GM18507 (cell line): ENCODE results near the gene ABHD6.
"Not testable (repeated sequence)": the region's sequence is repeated elsewhere in the genome, so short reads cannot be mapped to it uniquely, and the experiment has no call there.

Experiments
- DNase-seq: peaks from one replicate; pipeline ENCODE4 v3.0.0; 2011; ENCODE audit warnings: low read depth; ENCODE audit not compliant: insufficient read length; ENCODE audit errors: extremely low spot score
- FAIRE-seq: peaks from 2 replicates; lab custom pipeline; 2011; peaks lifted over from hg19 to GRCh38; lab: Jason Lieb, UNC

Gene ABHD6

DNA sequence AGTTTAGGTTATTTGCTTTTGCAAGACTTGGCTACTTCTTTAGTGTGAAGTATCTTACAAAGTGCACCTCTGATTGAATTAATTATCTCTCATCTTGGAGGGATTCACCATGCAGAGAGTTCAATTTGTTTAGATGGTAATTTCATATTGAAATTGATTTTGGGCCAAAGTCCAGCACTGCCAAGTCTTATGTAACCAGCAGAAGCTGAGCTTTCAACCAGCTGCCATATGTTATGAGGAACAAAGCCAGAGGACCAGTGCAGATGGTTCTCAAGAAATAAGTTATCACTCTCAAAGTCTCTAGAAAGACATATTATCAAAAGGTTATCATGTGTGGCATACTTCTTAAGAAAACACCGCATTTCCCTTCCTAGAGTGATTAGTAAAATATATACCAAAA lies 29.0 kb downstream of the ABHD6 start:
- FAIRE-seq (no peak), DNase-seq (no peak)

- not testable (repeated sequence) for FAIRE-seq, DNase-seq
These were observed 30.0 kb downstream of the ABHD6 start for GRCh38 chr3:58267543-58267942.

- DNase-seq (no peak), FAIRE-seq (no peak)
These were observed 31.8 kb downstream of the ABHD6 start for GRCh38 chr3:58269356-58269755.

DNA sequence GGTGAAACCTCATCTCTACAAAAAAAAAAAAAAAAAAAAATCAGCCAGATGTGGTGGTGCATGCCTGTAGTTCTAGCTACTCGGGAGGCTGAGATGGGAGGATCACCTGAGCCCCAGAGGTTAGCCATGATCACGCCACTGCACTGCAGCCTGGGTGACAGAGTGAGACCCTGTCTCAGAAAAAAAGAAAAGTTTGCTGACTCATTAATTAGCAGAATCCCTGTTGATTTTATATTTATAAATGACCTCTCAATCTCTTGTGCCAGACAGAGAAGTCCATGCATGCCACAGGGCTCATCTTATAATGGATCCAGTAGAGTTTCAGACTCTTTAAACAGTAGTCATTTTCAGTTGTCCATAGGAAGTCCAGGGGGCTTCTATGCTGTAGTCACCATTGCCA lies 32.9 kb downstream of the ABHD6 start:
- DNase-seq, result no peak

DNA sequence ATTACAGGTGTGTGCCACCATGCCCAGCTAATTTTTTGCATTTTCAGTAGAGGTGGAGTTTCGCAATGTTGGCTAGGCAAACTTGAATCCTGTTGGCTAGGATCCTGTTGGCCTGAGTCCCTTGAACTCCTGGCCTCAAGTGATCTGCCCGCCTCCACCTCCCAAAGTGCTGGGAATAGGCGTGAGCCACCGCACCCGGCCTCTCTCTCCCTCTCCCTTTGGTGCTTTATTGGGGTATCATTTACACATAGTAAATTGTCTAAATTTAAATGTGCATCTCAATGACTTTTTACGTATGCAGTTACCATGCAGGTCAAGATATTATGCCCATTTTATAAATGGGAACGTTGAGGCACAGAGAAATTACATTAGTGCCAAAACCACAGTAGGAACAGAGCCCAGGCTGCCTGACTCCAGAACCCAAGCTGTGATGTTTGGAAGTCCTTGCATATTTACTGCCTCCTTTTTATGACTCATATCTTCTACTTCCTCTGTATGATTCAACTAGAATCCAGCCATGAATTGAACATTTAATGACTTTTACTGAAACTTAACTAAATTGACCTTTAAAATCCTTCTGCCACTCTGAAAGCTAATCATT lies 34.4 kb downstream of the ABHD6 start:
- no peak for FAIRE-seq
- no peak for DNase-seq

More for the DNA sequence above, 32.9 kb downstream of the ABHD6 start:
- FAIRE-seq, result no peak

- DNase-seq (no peak), FAIRE-seq (no peak)
These were observed 35.3 kb downstream of the ABHD6 start for GRCh38 chr3:58272891-58273290.

GRCh38 chr3:58273362-58273761 lies 35.8 kb downstream of the ABHD6 start:
- DNase-seq, FAIRE-seq: not testable (repeated sequence)

DNA sequence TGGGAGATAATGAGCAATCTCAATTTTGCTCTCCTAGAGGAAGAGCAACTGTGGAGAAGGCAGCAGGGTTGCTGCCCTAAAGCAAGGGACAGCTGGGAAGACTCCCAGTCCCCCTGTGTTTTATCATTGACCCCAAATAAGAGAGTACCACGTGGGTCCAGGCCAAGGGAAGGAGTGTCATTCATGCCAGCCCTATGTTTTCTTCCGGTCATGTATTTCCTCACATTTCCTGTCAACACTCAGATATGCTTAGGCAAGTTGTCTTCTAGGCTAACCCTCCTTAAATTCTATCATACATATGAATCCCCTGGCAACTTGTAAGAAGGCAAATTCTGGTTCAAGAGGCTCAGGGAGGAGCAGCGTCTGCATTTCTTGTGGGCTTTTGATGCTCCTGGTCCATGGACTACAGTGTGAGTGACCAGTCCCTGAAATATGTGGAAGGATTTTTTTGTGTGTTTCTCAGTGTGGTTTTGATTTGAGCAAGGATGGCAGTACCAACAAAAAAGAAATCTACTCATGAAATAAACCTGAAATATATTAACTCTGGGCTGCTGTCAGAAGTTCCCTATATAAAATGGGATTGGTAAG lies 36.5 kb downstream of the ABHD6 start:
- no peak for FAIRE-seq
- DNase-seq, result no peak

DNA sequence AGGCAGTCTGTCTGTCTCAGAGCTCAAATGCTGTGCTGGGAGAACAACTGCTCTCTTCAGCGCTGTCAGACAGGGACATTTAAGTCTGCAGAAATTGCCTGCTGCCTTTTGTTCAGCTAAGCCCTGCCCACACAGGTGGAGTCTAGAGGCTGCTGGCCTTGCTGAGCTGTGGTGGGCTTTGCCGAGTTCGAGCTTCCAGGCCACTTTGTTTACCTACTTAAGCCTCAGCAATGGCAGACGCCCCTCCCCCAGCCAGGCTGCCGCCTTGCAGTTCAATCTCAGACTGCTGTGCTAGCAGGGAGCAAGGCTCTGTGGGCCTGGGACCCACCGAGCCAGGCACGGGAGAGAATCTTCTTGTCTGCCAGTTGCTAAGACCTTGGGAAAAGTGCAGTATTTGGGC lies 43.5 kb downstream of the ABHD6 start:
- FAIRE-seq, result no peak
- no peak for DNase-seq

GRCh38 chr3:58285334-58285733 lies 47.7 kb downstream of the ABHD6 start:
- FAIRE-seq, result no peak
- no peak for DNase-seq

GRCh38 chr3:58287354-58287753 lies 49.8 kb downstream of the ABHD6 start:
- DNase-seq (no peak), FAIRE-seq (no peak)

DNA sequence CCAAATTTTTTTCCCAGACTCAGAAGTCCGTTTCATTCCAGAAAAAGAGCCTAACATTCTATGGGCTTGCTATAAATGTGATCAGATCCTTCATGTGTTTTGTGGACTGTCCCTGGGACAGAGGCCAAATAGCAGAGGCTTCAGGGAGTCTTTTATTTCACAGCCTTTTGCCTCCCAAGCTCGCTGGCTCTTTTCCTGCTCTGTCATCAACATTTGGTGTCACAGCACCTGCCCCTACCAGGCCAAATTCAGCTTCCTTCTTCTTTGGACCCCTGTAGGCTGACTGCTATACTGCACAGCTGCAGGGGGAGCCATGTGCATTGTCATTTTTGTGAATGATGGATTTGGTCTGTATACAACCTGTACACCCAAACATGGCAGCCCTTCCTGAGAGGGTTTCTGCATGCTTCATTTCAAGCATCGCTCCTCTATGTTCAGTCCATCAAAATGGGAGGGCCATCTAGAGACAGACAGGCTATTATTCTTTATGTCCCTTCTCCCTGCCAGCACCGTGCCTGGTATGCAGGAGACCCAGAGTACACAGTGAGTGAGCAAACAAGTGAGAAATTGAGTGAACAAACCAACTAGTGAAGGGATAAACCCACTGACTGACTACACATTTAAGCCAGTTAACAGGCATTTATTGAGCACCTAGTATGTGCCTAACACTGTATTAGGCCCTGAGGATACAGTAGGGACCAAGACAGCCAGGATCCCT lies 50.6 kb downstream of the ABHD6 start:
- FAIRE-seq, result no peak
- DNase-seq, result no peak

GRCh38 chr3:58288964-58289613 lies 51.5 kb downstream of the ABHD6 start:
- not testable (repeated sequence) for DNase-seq, FAIRE-seq

DNA sequence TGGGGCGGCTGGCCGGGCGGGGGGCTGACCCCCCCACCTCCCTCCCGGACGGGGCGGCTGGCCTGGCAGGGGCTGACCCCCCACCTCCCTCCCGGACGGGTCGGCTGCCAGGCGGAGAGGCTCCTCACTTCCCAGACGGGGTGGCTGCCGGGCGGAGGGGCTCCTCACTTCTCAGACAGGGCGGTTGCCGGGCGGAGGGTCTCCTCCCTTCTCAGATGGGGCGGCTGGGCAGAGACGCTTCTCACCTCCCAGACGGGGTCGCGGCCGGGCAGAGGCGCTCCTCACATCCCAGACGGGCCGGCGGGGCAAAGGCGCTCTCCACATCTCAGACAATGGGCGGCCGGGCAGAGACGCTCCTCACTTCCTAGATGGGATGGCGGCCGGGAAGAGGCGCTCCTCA lies 52.9 kb downstream of the ABHD6 start:
- not testable (repeated sequence) for DNase-seq, FAIRE-seq

- DNase-seq, result no peak
- no peak for FAIRE-seq
These were observed 54.2 kb downstream of the ABHD6 start for GRCh38 chr3:58291671-58292338.

- FAIRE-seq (no peak), DNase-seq (no peak)
These were observed 55.3 kb downstream of the ABHD6 start for GRCh38 chr3:58292866-58293265.

GRCh38 chr3:58293516-58293915 lies 55.9 kb downstream of the ABHD6 start:
- DNase-seq (no peak), FAIRE-seq (no peak)

- no peak for FAIRE-seq
- DNase-seq, result no peak
These were observed 58.7 kb downstream of the ABHD6 start for GRCh38 chr3:58296269-58296668.

- DNase-seq (no peak), FAIRE-seq (no peak)
These were observed 59.3 kb downstream of the ABHD6 start for GRCh38 chr3:58296843-58297242.

DNA sequence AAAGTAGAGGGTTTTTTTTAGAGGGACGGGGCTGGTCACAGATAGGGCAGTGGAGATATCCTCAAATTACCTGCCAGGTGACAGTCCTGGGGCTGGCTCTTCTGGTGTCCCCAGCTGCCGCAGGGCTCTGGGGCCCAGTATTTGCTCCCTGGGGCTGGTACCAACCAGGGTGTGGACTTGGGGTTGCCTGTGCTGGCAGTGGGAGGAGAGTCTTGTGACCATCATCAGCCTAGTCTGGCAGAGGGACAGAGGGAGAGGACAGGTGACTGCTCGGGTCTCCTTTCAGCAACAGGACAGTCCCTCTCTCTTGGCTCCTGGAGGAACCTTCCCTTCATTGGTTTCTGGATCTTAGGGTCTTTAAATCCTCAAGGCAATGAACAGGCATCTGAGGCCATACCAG lies 60.6 kb downstream of the ABHD6 start:
- FAIRE-seq, result no peak

More for the DNA sequence above, 60.6 kb downstream of the ABHD6 start:
- no peak for DNase-seq
